ENCODE results near the gene ZNF488.

Gene ZNF488

GRCh38 chr10:47326306-47326926 is 57.7 kb downstream of the ZNF488 start:
- no peak for DNase-seq

GRCh38 chr10:47325303-47326291 is 58.5 kb downstream of the ZNF488 start:
- no peak for DNase-seq

GRCh38 chr10:47323636-47324296 is 60.3 kb downstream of the ZNF488 start:
- DNase-seq: no peak

- DNase-seq: no peak
Measured at GRCh38 chr10:47323087-47323486, 61.0 kb downstream of the ZNF488 start.

- no peak for DNase-seq
Measured at GRCh38 chr10:47322300-47323061, 61.6 kb downstream of the ZNF488 start, which contains the start of gene GDF2. GDF2 (plus strand) TSS chr10:47322454; CDS start chr10:47322669, 215 bp downstream.

- no peak for DNase-seq
Measured at GRCh38 chr10:47321521-47322195, 62.4 kb downstream of the ZNF488 start.

GRCh38 chr10:47320812-47321211 is 63.3 kb downstream of the ZNF488 start:
- DNase-seq: no peak

GRCh38 chr10:47319784-47320183 is 64.3 kb downstream of the ZNF488 start:
- no peak for DNase-seq

- no peak for DNase-seq
Measured at GRCh38 chr10:47318706-47319105, 65.4 kb downstream of the ZNF488 start.

GRCh38 chr10:47317251-47317650 is 66.8 kb downstream of the ZNF488 start:
- no peak for DNase-seq

GRCh38 chr10:47316131-47316530 is 68.0 kb downstream of the ZNF488 start:
- DNase-seq: no peak

All from fibroblast of upper back skin (primary cell).